ENCODE data around the gene ETFB.
A peak's percentile ranks its signal among the peaks of the same experiment; 100 is the strongest.

The ETFB gene

GRCh38 chr19:51372021-51372648, 5.9 kb upstream of the ETFB start:
- DNase-seq = no peak

GRCh38 chr19:51371186-51371690, 5.0 kb upstream of the ETFB start:
- no peak for DNase-seq

DNA sequence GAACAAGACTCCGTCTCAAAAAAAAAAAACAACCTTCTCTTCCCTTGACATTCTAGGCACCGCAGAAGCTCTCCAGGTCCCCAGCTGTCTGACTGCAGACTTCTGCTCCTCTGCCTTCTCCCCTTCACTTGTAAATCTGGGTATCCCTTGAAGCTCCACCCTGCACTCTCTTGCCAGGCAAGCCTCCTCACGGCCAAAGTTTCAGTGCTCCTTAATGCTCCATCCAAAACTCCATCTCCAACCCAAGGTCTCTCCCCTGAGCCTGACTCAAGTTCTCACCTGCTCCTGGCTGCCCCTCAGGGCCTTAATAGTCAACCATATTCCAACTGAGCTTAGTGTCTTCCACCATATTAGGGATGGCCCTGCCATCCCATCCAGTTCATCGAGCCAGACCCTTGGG, 4.0 kb upstream of the ETFB start:
- no peak for DNase-seq

- DNase-seq = no peak
Observed at GRCh38 chr19:51368366-51369282, 2.4 kb upstream of the ETFB start, which contains the start of gene CLDND2. Gene CLDND2 (minus strand): TSS chr19:51369003. CDS start chr19:51368577, 426 bp downstream.

GRCh38 chr19:51367565-51368365, 1.6 kb upstream of the ETFB start:
- DNase-seq = peak; percentile 95

- DNase-seq = no peak
Observed at GRCh38 chr19:51367255-51367564, 1.0 kb upstream of the ETFB start.

DNA sequence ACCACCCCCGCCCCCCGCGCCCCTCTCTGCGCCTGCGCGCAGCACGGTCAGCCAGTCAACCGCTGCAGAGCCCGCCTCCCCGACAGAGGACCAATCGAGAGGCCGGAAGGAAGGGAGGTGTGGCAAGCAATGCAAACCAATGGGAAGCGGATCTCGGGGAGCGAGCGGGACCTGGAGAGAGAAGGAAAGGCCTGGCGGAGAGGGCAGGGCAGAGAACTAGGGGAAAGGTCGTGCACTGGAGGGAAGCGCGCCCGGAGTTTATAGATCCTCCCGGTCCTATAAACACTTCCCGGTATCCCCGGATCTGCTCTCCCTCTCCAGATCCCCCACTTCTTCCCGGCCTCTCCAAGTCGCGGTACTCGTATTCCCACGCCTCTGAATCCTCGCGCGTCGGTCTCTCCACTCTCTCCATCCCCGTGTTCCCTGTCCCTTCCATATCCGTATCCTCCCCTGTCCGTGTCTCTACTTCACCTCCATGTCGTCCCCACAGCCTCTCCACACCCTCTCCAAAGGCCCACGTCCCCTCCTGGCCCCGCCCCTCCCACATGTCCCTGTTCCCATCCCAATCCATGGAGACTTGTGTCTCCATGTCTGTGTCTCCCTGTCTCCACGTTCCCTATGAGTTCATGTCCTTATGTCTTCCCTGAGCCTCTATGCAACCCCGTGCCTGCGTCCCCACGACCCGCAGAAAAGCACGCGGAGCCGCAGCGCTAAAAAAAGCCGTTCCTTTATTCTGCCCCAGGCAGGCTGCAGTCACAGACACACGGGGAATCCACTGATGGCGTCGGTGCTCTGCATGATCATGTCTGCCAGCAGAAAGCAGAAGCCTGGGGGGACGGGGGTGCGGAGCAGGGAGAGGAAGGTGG, 434 bp upstream of the ETFB start:
- peak; percentile 96 for DNase-seq

DNA sequence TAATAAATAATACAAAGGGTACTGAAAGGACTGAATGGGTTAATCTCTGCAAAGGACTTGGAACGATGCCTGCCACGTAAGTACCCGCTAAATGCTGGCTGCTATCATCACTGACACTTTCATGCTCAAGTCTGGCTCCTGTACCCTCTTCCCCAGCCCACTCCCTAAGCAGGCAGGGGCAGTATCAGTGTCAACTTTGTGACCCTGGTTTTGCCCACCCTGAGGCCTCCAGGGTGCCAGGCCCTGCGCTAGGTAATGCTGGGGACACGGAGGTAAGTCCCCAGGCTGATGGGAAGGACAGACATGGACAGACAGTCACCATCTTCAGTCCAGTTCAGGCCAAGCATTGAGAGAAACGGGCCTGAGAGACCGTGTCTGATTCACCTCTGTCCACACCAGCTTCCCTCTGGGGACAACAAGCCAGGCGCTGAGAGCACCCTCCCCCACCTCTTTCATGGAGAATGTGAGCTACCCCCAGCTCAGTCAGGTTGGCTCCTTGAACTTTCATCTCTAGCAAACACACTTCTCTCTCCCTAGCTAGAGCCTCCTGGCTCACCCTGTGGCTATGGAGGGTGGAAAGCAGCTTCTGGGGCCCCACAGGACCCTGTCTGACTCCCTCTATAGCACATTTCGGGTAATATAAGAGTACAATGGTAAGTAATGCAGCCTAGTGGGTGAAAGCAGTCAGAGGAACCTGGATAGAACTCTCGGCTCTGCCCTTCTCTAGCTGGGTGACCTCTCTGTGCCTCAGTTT, 800 bp downstream of the ETFB start:
- no peak for DNase-seq

DNA sequence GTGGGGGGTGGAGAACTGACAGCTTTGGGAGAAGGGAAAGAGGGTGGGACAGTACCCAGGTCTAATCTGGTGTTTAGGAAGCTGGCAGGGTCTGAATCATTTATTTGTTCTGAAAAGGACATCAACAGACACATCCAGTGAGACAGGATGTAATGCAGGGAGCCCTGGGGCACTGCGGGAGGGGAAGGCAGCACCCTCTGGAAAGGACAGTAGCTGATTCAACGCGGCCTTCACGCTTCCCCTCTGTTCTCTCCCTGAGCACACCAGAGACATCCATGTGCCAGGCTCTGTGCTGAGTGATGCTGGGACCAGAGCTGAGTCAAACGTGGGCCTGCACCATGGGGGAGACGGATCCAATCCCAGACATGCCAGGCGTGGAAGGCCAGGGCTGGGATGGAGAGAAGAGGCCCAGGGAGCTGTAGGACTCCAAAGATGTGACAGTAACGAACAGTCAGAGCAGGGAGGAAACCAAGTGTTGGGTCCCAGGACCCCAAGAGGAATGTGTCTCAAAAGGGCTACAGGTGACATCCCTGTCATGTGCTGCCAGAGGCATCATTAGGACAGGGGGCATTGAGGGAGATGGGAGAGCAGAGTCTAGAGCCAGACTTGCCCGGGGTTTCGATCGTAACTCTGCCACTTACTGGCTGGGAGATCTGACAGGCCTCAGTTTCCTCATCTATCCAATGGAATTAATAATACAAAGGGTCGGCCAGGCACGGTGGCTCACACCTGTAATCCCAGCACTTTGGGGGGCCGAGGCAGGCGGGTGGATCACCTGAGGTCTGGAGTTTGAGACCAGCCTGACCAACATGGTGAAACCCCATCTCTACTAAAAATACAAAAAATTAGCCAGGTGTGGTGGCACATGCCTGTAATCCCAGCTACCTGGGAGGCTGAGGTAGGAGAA, 1.7 kb downstream of the ETFB start:
- no peak for DNase-seq

DNA sequence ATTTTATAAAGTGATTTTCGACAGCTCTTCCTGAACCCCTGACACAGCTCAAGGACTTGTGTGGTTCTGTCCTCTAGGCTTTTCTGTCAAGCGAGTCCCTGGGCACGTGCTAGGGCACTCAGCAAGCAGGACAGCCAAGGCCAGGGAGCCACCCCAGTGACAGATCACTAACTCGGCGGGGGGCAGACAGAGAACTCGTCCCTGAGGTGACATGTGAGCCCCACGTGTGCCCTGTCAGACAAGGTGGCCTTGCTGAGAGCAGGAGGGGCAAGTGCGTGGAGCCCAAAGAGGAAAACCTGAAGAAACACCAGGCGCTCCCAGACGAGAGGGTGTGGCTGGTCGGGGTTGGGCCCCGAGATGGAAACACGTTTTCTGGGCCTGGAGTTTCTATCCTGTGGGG, 4.9 kb downstream of the ETFB start:
- DNase-seq = no peak

- no peak for DNase-seq
Observed at GRCh38 chr19:51359294-51359693, 6.9 kb downstream of the ETFB start.

GRCh38 chr19:51357952-51358351, 8.2 kb downstream of the ETFB start:
- no peak for DNase-seq

DNA sequence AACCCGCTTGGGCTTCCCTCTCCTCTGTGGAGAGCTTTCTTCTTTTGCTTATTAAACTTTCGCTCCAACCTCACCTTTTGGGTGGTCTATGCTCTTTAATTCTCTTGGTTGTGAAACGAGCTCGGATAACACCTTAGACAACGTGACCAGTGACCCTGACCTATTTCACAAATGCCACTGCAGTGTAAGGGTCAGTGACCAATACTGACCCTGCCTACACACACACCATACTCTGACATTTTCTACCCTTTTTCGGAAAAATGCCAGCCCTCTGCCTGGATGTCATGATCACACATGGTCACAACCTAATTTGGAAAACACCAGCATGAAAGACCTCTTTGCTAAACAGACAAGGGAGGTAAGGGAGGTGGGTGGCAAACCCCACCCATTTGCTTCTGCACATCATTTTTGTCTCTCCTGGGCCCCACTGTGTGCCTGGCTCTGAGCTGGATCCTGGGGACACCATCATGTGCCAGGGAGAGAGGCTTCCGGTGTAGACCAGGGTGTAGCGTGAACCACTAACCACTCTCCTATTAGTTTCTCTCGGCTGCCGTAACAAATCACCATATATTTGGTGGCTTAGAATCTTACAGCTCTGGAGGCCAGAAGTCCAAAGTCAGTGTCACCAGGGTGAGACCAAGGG, 9.9 kb downstream of the ETFB start:
- DNase-seq = no peak

GRCh38 chr19:51354742-51355148, 11.4 kb downstream of the ETFB start:
- no peak for DNase-seq

DNA sequence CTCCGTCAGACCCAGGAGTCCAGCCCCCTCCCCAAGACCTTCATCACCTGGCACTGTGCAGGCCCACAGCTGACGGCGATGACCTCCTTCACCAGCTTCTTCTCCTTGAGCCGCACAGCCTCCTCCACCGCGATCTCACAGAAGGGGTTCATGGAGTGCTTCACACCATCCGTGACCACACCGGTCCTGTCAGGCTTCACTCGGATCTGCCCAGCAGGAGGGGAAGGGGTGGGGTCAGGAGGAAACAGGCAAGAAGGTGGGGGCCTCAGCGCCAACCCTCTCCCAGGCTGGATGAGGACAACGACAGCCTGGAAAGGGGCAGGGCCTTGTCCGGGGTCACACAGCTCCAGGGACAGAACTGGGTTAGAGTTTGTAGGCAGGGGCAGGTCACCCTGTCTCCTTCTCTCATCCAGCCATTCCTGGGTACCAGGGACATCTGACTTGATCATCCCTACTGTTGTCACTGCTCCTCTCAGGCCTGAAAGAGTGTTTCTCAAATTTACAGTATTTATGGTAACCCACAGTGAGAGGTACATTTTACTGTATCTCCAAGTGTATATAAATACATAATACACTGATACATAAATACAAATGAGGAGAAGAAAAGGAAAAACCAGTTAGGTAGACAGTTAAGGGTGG, 12.0 kb downstream of the ETFB start:
- DNase-seq = no peak

GRCh38 chr19:51352783-51353360, 13.3 kb downstream of the ETFB start:
- DNase-seq = no peak

GRCh38 chr19:51351266-51351990, 14.8 kb downstream of the ETFB start:
- no peak for DNase-seq

GRCh38 chr19:51347209-51347928, 18.8 kb downstream of the ETFB start:
- no peak for DNase-seq
